GM12878 (cell line): ENCODE measurements around the gene HIGD1C. TPM values are rescaled to one million over a fixed set of nuclear protein-coding genes. Genes with fewer than 3 reads are reported as not detected.

ENCODE experiments used
- ATAC-seq: fragments of 200-7000 bp; cut with Tn5 transposase; 3 replicates; pipeline ENCODE4 v1.9.1; 2020; ENCODE audit warnings: mild to moderate bottlenecking, moderate library complexity
- BruUV-seq: library from RNA; stranded (reverse); fragments of 400-500 nt; replicated peaks from 2 replicates; lab custom pipeline; 2021; lab: Mats Ljungman, UMichigan
- CTCF ChIA-PET: fragments of 300-600 bp; sonication (Branson Sonifier 250); formaldehyde crosslinking; extraction: SDS; loops from one replicate; lab custom pipeline; 2021; ENCODE audit warnings: inconsistent platforms; lab: Yijun Ruan, JAX
- POLR2A ChIA-PET: fragments of 350-600 bp; formaldehyde crosslinking; extraction: SDS; loops from one replicate; lab custom pipeline; 2021; ENCODE audit warnings: inconsistent platforms; lab: Charles Lee
- RAD21 ChIA-PET: fragments of 300-600 bp; sonication (Branson Sonifier 250); formaldehyde crosslinking; loops from one replicate; lab custom pipeline; 2023; ENCODE audit warnings: antibody characterized with exemption; ENCODE audit not compliant: unreplicated experiment; lab: Charles Lee
- SMC1A ChIA-PET: fragments of 300-600 bp; sonication (Branson Sonifier 250); formaldehyde crosslinking; loops from one replicate; lab custom pipeline; 2023; ENCODE audit not compliant: unreplicated experiment, uncharacterized antibody; lab: Charles Lee
- DNase-seq: peaks from one replicate; pipeline ENCODE4 v3.0.0-alpha.2; 2011; ENCODE audit warnings: low read depth, low spot score
- FAIRE-seq: peaks from 3 replicates; lab custom pipeline; 2011; peaks lifted over from hg19 to GRCh38; lab: Jason Lieb, UNC
- H2AFZ ChIP-seq: 2 replicates; pipeline ENCODE4 v1.6.0; 2011; ENCODE audit warnings: low read depth, low read length, control low read depth; ENCODE audit not compliant: control insufficient read depth
- H3K27ac ChIP-seq: 2 replicates; pipeline ENCODE4 v1.5.1; 2011; ENCODE audit warnings: control low read depth; ENCODE audit not compliant: control insufficient read depth, insufficient read depth
- H3K27me3 ChIP-seq, 2 experiments: replicated peaks in 1 of 2; 2 replicates each; pipeline versions ENCODE4 v1.6.0 to v1.6.1; 2011; ENCODE audit warnings: low read length in 1 of 2; ENCODE audit not compliant: control insufficient read depth in 2 of 2, insufficient read depth in 2 of 2
- H3K36me3 ChIP-seq, 2 experiments: 2 replicates each; pipeline ENCODE4 v1.5.1; 2011; ENCODE audit warnings: low read length in 1 of 2; ENCODE audit not compliant: control insufficient read depth in 2 of 2, insufficient read depth in 2 of 2
- H3K4me1 ChIP-seq: 2 replicates; pipeline ENCODE4 v1.6.1; 2011; ENCODE audit warnings: mild to moderate bottlenecking, low read length, moderate library complexity, mixed read lengths; ENCODE audit not compliant: control insufficient read depth, insufficient read depth
- H3K4me2 ChIP-seq: 2 replicates; pipeline ENCODE4 v1.6.0; 2011; ENCODE audit warnings: control low read depth; ENCODE audit not compliant: control insufficient read depth, insufficient read depth
- H3K4me3 ChIP-seq: fragments of 200-600 bp; sonication (generic); 2 replicates; pipeline ENCODE4 v1.5.1; 2016
- H3K79me2 ChIP-seq: 2 replicates; pipeline ENCODE4 v1.6.0; 2011; ENCODE audit warnings: low read length; ENCODE audit not compliant: control insufficient read depth, insufficient read depth
- H3K9ac ChIP-seq: 2 replicates; pipeline ENCODE4 v1.8.0; 2011; ENCODE audit warnings: low read length, control low read depth, mixed read lengths; ENCODE audit not compliant: control insufficient read depth, insufficient read depth
- H3K9me3 ChIP-seq: replicated peaks from 3 replicates; pipeline ENCODE4 v1.5.1; 2011; ENCODE audit warnings: mild to moderate bottlenecking, low read length; ENCODE audit not compliant: control insufficient read depth, insufficient read depth
- H4K20me1 ChIP-seq: 2 replicates; pipeline ENCODE4 v1.6.0; 2011; ENCODE audit not compliant: control insufficient read depth, insufficient read depth
- CREM ChIP-seq: IDR thresholded peaks from 2 replicates; pipeline ENCODE4 v1.6.1; 2014; ENCODE audit warnings: antibody characterized with exemption, low read depth
- EZH2 ChIP-seq: IDR thresholded peaks from 2 replicates; pipeline ENCODE4 v1.6.1; 2012; ENCODE audit warnings: low read depth, mild to moderate bottlenecking, control low read depth, inconsistent platforms, low read length, borderline replicate concordance; ENCODE audit not compliant: control insufficient read depth
- FOXK2 ChIP-seq: fragments of 450-650 bp; IDR thresholded peaks from 2 replicates; pipeline ENCODE4 v1.6.1; 2017; ENCODE audit warnings: mild to moderate bottlenecking, moderate library complexity
- HCFC1 ChIP-seq: fragments of 150-350 bp; IDR thresholded peaks from 2 replicates; pipeline ENCODE4 v1.6.1; 2014; ENCODE audit warnings: low read length
- JUND ChIP-seq: IDR thresholded peaks from 2 replicates; pipeline ENCODE4 v1.6.1; 2012; ENCODE audit warnings: low read depth, mild to moderate bottlenecking, low read length, improper control_type of control experiment, moderate library complexity
- MTA3 ChIP-seq: IDR thresholded peaks from 2 replicates; pipeline ENCODE4 v1.6.1; 2012; ENCODE audit warnings: low read length, inconsistent platforms, borderline replicate concordance
- WGBS: methylation state at CpG from one replicate; pipeline ENCODE4 v1.1.6; 2016; ENCODE audit warnings: low lambda C conversion rate; ENCODE audit not compliant: insufficient replicate concordance, insufficient coverage; ENCODE audit errors: missing lambda C conversion rate; 5-methylcytosine and 5-hydroxymethylcytosine counted together
- in situ Hi-C: fragments of 300-500 bp; cut with MboI; formaldehyde crosslinking; loops from 9 replicates; pipeline ENCODE4 v1.14.3; 2018; ENCODE audit warnings: mixed read lengths
- intact Hi-C: fragments of 100-400 bp; cut with micrococcal nuclease; formaldehyde crosslinking; loops from one replicate; pipeline ENCODE4 v1.14.2; 2022; ENCODE audit not compliant: unreplicated experiment
- polyA plus RNA-seq, 11 experiments: library from polyadenylated mRNA; depleted of rRNA in 4 of 11; unstranded in 6 of 11; stranded (reverse) in 5 of 11; fragments of >200 nt; fragmentation: Nextera tagmentation in 4 of 11; fragmentation: Illumina TruSeq in 1 of 11; extraction: Ambion mirVana in 4 of 11; extraction: Trizol in 1 of 11; gene quantifications; 1 replicate in 1 of 11; 2 replicates in 10 of 11; pipeline versions ENCODE4 v1.2.1 to v1.2.3, GENCODE V29; 2011 to 2016; ENCODE audit warnings: inconsistent platforms in 2 of 11, missing spikeins in 2 of 11, low read depth in 1 of 11
- total RNA-seq, 4 experiments: library from RNA; depleted of rRNA in 3 of 4; stranded (reverse); fragments of >200 nt in 3 of 4; fragmentation: Illumina TruSeq in 1 of 4; extraction: Trizol in 1 of 4; gene quantifications; 2 replicates each; pipeline versions ENCODE4 v1.2.1 to v1.2.3, GENCODE V29; 2013 to 2021
- TF ChIP-seq, protein P1 (sequence below): IDR thresholded peaks from 2 replicates; pipeline ENCODE4 v1.6.1; 2011; ENCODE audit warnings: mild to moderate bottlenecking, low read depth, low read length, moderate library complexity; ENCODE audit not compliant: insufficient replicate concordance
- TF ChIP-seq, protein P2 (sequence below): IDR thresholded peaks from 2 replicates; pipeline ENCODE4 v1.6.1; 2011; ENCODE audit warnings: borderline replicate concordance, low read depth, mild to moderate bottlenecking, moderate library complexity, mixed read lengths, low read length; ENCODE audit not compliant: insufficient read depth; ENCODE audit errors: extremely low read length
- TF ChIP-seq, protein P3 (sequence below): fragments of 450-650 bp; IDR thresholded peaks from 2 replicates; pipeline ENCODE4 v1.6.1; 2016; ENCODE audit warnings: mild to moderate bottlenecking

The HIGD1C gene
- total and polyA plus RNA-seq, 10 of the 15 experiments (the other 5 are each of a cell fraction or from before 2014, with no cell fraction given) = not detected

DNA sequence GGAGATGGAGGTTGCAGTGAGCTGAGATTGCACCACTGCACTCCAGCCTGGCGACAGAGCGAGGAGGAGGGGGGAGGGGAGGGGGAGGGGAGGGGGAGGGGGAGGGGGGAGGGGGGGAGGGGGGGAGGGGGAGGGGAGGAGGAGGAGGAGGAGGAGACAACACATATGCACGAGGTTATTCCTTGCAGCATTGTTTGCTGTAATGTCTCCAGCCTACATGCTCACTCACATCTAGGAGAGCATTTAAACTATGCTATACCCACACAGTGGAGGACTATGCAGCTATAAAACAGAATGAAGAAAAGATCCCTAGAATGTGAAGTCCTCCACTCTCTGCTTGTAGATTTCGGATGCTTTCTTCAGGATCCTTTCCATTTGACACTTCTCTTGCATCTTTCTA lies 3.5 kb upstream of the HIGD1C start:
- no peaks in the 10 kb centered on the region for H3K36me3 ChIP-seq
- H3K4me2 ChIP-seq = no peak overlapping the region
- ChIA-PET SMC1A (no interaction called here), POLR2A (interaction anchor here (0.6 kb wide), 1 partner anchor 76 kb away, joined by 3 read pairs; no protein-coding TSS in a partner anchor), RAD21 (no interaction called here), CTCF (interaction anchor here (1.0 kb wide), 1 partner anchor 24 kb away, joined by 3 read pairs; a partner anchor contains a TSS)
- FAIRE-seq = no peak
- in situ Hi-C loops = no loop called here
- H3K79me2 ChIP-seq = no peaks in the 10 kb centered on the region
- no peak overlapping the region for H3K9ac ChIP-seq
- no peak overlapping the region for H3K4me3 ChIP-seq
- no TSS peak for BruUV-seq
- intact Hi-C loops = no loop called here
- TF ChIP-seq, protein P1, sequence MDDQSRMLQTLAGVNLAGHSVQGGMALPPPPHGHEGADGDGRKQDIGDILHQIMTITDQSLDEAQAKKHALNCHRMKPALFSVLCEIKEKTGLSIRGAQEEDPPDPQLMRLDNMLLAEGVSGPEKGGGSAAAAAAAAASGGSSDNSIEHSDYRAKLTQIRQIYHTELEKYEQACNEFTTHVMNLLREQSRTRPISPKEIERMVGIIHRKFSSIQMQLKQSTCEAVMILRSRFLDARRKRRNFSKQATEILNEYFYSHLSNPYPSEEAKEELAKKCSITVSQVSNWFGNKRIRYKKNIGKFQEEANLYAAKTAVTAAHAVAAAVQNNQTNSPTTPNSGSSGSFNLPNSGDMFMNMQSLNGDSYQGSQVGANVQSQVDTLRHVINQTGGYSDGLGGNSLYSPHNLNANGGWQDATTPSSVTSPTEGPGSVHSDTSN = no peak
- no peak for TF ChIP-seq FOXK2
- TF ChIP-seq JUND = no peak
- TF ChIP-seq HCFC1 = no peak
- no peak for TF ChIP-seq MTA3
- TF ChIP-seq EZH2 = no peak
- TF ChIP-seq, protein P2, sequence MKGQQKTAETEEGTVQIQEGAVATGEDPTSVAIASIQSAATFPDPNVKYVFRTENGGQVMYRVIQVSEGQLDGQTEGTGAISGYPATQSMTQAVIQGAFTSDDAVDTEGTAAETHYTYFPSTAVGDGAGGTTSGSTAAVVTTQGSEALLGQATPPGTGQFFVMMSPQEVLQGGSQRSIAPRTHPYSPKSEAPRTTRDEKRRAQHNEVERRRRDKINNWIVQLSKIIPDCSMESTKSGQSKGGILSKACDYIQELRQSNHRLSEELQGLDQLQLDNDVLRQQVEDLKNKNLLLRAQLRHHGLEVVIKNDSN = no peak
- TF ChIP-seq, protein P3, sequence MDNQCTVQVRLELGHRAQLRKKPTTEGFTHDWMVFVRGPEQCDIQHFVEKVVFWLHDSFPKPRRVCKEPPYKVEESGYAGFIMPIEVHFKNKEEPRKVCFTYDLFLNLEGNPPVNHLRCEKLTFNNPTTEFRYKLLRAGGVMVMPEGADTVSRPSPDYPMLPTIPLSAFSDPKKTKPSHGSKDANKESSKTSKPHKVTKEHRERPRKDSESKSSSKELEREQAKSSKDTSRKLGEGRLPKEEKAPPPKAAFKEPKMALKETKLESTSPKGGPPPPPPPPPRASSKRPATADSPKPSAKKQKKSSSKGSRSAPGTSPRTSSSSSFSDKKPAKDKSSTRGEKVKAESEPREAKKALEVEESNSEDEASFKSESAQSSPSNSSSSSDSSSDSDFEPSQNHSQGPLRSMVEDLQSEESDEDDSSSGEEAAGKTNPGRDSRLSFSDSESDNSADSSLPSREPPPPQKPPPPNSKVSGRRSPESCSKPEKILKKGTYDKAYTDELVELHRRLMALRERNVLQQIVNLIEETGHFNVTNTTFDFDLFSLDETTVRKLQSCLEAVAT = no peak
- TF ChIP-seq CREM = no peak
- H2AFZ ChIP-seq = no peak overlapping the region
- no peak for ATAC-seq
- H3K4me1 ChIP-seq = no peaks in the 10 kb centered on the region
- no peaks in the 10 kb centered on the region; the same call in 2 of the 3 replicates for H3K9me3 ChIP-seq
- 33% methylated on average over 2 of the region's 4 CpGs for WGBS
- no peaks in the 10 kb centered on the region; a peak in 1 of 4 replicates for H3K27me3 ChIP-seq
- no peak overlapping the region for H3K27ac ChIP-seq
- H4K20me1 ChIP-seq = no peaks in the 10 kb centered on the region
- DNase-seq = no peak
